CD4-positive, alpha-beta T cell (primary cell): ENCODE data around the gene NFKB1. TPM values are rescaled to one million over a fixed set of nuclear protein-coding genes. Genes with fewer than 3 reads are reported as not detected.
"Not testable (repeated sequence)": the region's sequence is repeated elsewhere in the genome, so short reads cannot be mapped to it uniquely, and the experiment has no call there.

Source experiments
- ATAC-seq: fragments of 200-7000 bp; cut with Tn5 transposase; one replicate; pipeline ENCODE4 v1.10.0; 2022; ENCODE audit warnings: mild to moderate bottlenecking; ENCODE audit not compliant: poor library complexity
- CTCF ChIA-PET: fragments of 350-600 bp; sonication (Branson Sonifier 250); formaldehyde crosslinking; loops from one replicate; lab custom pipeline; 2021; ENCODE audit warnings: antibody characterized with exemption, inconsistent platforms; lab: Charles Lee
- POLR2A ChIA-PET: fragments of 350-600 bp; sonication (Branson Sonifier 250); formaldehyde crosslinking; loops from one replicate; lab custom pipeline; 2021; ENCODE audit warnings: antibody characterized with exemption, inconsistent platforms; lab: Charles Lee
- DNase-seq, 14 experiments: peaks; one replicate each; pipeline ENCODE4 v3.0.0-alpha.2; 2013 to 2020; ENCODE audit warnings: mixed read lengths in 2 of 14
- H3K27ac ChIP-seq, 2 donors: one replicate each; pipeline versions ENCODE4 v1.5.1 to v1.7.0; 2013; ENCODE audit warnings: low read length in 2 of 2, low read depth in 1 of 2, mild to moderate bottlenecking in 1 of 2
- H3K27me3 ChIP-seq, 2 experiments: 1 replicate in 1 of 2; 2 replicates in 1 of 2; pipeline versions ENCODE4 v1.6.1 to v1.7.0; 2013; ENCODE audit warnings: low read length in 2 of 2, control low read depth in 1 of 2, mild to moderate bottlenecking in 1 of 2, moderate library complexity in 1 of 2; ENCODE audit not compliant: insufficient read depth in 2 of 2, control insufficient read depth in 1 of 2
- H3K36me3 ChIP-seq: one replicate; pipeline ENCODE4 v1.6.1; 2013; ENCODE audit warnings: low read length, control low read depth; ENCODE audit not compliant: insufficient read depth
- H3K4me1 ChIP-seq: one replicate; pipeline ENCODE4 v1.6.1; 2013; ENCODE audit warnings: low read length, control low read depth; ENCODE audit not compliant: insufficient read depth
- H3K4me3 ChIP-seq: one replicate; pipeline ENCODE4 v1.5.1; 2013; ENCODE audit warnings: mild to moderate bottlenecking, low read length, moderate library complexity
- H3K9me3 ChIP-seq, 2 experiments: 1 replicate in 1 of 2; 2 replicates in 1 of 2; pipeline versions ENCODE4 v1.6.1 to v1.7.0; 2013; ENCODE audit warnings: low read length in 2 of 2, mild to moderate bottlenecking in 2 of 2, control low read depth in 1 of 2, moderate library complexity in 1 of 2; ENCODE audit not compliant: control insufficient read depth in 1 of 2, insufficient read depth in 1 of 2
- H3K27ac Mint-ChIP-seq: one replicate; pipeline ENCODE4 v1.8.0; 2020; ENCODE audit warnings: mixed read lengths
- H3K27me3 Mint-ChIP-seq: one replicate; pipeline ENCODE4 v1.8.0; 2021; ENCODE audit warnings: mixed read lengths
- H3K36me3 Mint-ChIP-seq: one replicate; pipeline ENCODE4 v1.8.0; 2021; ENCODE audit warnings: low read depth, mixed read lengths
- H3K4me1 Mint-ChIP-seq: one replicate; pipeline ENCODE4 v1.8.0; 2021; ENCODE audit warnings: low read depth, mixed read lengths
- H3K4me3 Mint-ChIP-seq: one replicate; pipeline ENCODE4 v1.8.0; 2020; ENCODE audit warnings: mild to moderate bottlenecking, mixed read lengths
- H3K9me3 Mint-ChIP-seq: one replicate; pipeline ENCODE4 v1.8.0; 2020; ENCODE audit warnings: mixed read lengths
- CTCF ChIP-seq: fragments of 200-600 bp; IDR thresholded peaks from one replicate; pipeline ENCODE4 v1.8.0; 2022; ENCODE audit warnings: antibody characterized with exemption, mild to moderate bottlenecking
- intact Hi-C, 2 experiments: fragments of 100-400 bp; cut with DNase I in 1 of 2; cut with micrococcal nuclease in 1 of 2; formaldehyde crosslinking; loops; one replicate each; pipeline versions ENCODE4 v1.15.1 to v1.9.0; 2023 to 2025; cut with DNase I, micrococcal nuclease
- total RNA-seq, 174 experiments: library from RNA in 2 of 174; stranded (reverse) in 2 of 174; gene quantifications; one replicate each; pipeline ENCODE4 v1.2.3 and lab custom pipeline; 2021 to 2026

The NFKB1 gene
- total RNA-seq, 2 experiments from 2014 or later = 134 TPM

- POLR2A ChIA-PET = interaction anchor here (0.5 to 1.3 kb wide), 7 partner anchors 8 to 207 kb away, joined by 3 to 8 read pairs (median 5); partner anchors contain the start of gene UBE2D3
- H3K4me1 Mint-ChIP-seq = peaks cover 37% of the 10 kb centered on the region
Measured at GRCh38 chr4:102619776-102620631, 118.8 kb downstream of the NFKB1 start.

GRCh38 chr4:102620697-102621497 lies 119.7 kb downstream of the NFKB1 start:
- no peak overlapping the region for H3K4me3 Mint-ChIP-seq
- ATAC-seq = peak; percentile 48
- DNase-seq = peak in 3 of 14 experiments; percentile 48 to 60 (median 56)
- TF ChIP-seq CTCF = peak; percentile 26
- H3K36me3 ChIP-seq = peaks cover 14% of the 10 kb centered on the region
- no peaks in the 10 kb centered on the region for H3K27me3 Mint-ChIP-seq
- H3K4me1 Mint-ChIP-seq = peaks cover 40% of the 10 kb centered on the region
- peak overlapping the region; percentile 34 for H3K27ac Mint-ChIP-seq
- peaks cover 19% of the 10 kb centered on the region for H3K36me3 Mint-ChIP-seq
- CTCF ChIA-PET = interaction anchor here (0.6 to 1.3 kb wide), 8 partner anchors 9 to 398 kb away, joined by 3 to 11 read pairs (median 3); partner anchors contain the start of gene NFKB1
- no peaks in the 10 kb centered on the region for H3K9me3 Mint-ChIP-seq
- intact Hi-C loops = loop anchor here (1.0 to 5.0 kb wide), 2 partner anchors 388 to 471 kb away; no protein-coding TSS in a partner anchor
- H3K27me3 ChIP-seq = no peaks in the 10 kb centered on the region
- H3K4me3 ChIP-seq = no peak overlapping the region
- no peak overlapping the region for H3K27ac ChIP-seq
- POLR2A ChIA-PET = interaction anchor here (0.6 to 1.3 kb wide), 6 partner anchors 9 to 206 kb away, joined by 3 to 8 read pairs (median 4); partner anchors contain the start of gene UBE2D3
- no peaks in the 10 kb centered on the region for H3K9me3 ChIP-seq
- peaks cover 16% of the 10 kb centered on the region for H3K4me1 ChIP-seq

More at GRCh38 chr4:102619776-102620631, 118.8 kb downstream of the NFKB1 start:
- Histone ChIP-seq H3K4me1 (peaks cover 13% of the 10 kb centered on the region), H3K36me3 (peaks cover 23% of the 10 kb centered on the region)
- H3K9me3 Mint-ChIP-seq, ATAC-seq, H3K4me3 ChIP-seq, DNase-seq, H3K27ac ChIP-seq, H3K27me3 ChIP-seq, H3K27me3 Mint-ChIP-seq, H3K4me3 Mint-ChIP-seq, H3K9me3 ChIP-seq: not testable (repeated sequence)
- intact Hi-C loops = loop anchor here (1.0 to 5.0 kb wide), 2 partner anchors 389 to 472 kb away; no protein-coding TSS in a partner anchor
- H3K27ac Mint-ChIP-seq = peak overlapping the region; percentile 34
- H3K36me3 Mint-ChIP-seq = peaks cover 28% of the 10 kb centered on the region
- CTCF ChIA-PET = interaction anchor here (0.9 to 1.3 kb wide), 7 partner anchors 11 to 399 kb away, joined by 3 to 11 read pairs (median 3); partner anchors contain the start of gene NFKB1

- no peak for TF ChIP-seq CTCF
- Mint-ChIP-seq H3K27ac (no peak overlapping the region), H3K4me3 (no peak overlapping the region), H3K9me3 (no peaks in the 10 kb centered on the region), H3K36me3 (peaks cover 2% of the 10 kb centered on the region), H3K4me1 (peaks cover 43% of the 10 kb centered on the region), H3K27me3 (no peaks in the 10 kb centered on the region)
- Histone ChIP-seq H3K4me3 (no peak overlapping the region), H3K4me1 (peaks cover 11% of the 10 kb centered on the region), H3K36me3 (no peaks in the 10 kb centered on the region), H3K9me3 (no peaks in the 10 kb centered on the region), H3K27me3 (no peaks in the 10 kb centered on the region), H3K27ac (no peak overlapping the region)
- no peak for ATAC-seq
- CTCF ChIA-PET = interaction anchor here (1.6 kb wide), 1 partner anchor 174 kb away, joined by 3 read pairs; no protein-coding TSS in a partner anchor
- POLR2A ChIA-PET = interaction anchor here (0.6 kb wide), 1 partner anchor 101 kb away, joined by 3 read pairs; no protein-coding TSS in a partner anchor
- intact Hi-C loops = loop anchor here in 1 of 2 experiments (2.0 to 5.0 kb wide), 3 partner anchors 27 to 469 kb away; no protein-coding TSS in a partner anchor
- no peak for DNase-seq
Measured at GRCh38 chr4:102623622-102624021, 122.5 kb downstream of the NFKB1 start.
